Parathyroid adenoma (tissue), 2 donors: ENCODE measurements around the gene DPPA2.

Experiments used
- H2AFZ ChIP-seq: fragments of 300-600 bp; sonication (generic); one replicate; pipeline ENCODE4 v1.7.0; 2017; ENCODE audit warnings: antibody characterized with exemption, mild to moderate bottlenecking
- H3K27ac ChIP-seq: fragments of 300-600 bp; sonication (generic); one replicate; pipeline ENCODE4 v1.7.0; 2017
- H3K27me3 ChIP-seq: fragments of 300-600 bp; sonication (generic); one replicate; pipeline ENCODE4 v1.7.0; 2017; ENCODE audit warnings: low read length; ENCODE audit not compliant: control insufficient read depth, insufficient read depth
- H3K36me3 ChIP-seq: fragments of 300-600 bp; sonication (generic); one replicate; pipeline ENCODE4 v1.7.0; 2017; ENCODE audit warnings: low read length; ENCODE audit not compliant: control insufficient read depth, insufficient read depth
- H3K4me1 ChIP-seq: fragments of 300-600 bp; sonication (generic); one replicate; pipeline ENCODE4 v1.7.0; 2017; ENCODE audit warnings: control low read depth
- H3K4me2 ChIP-seq: fragments of 300-600 bp; sonication (generic); one replicate; pipeline ENCODE4 v1.7.0; 2017; ENCODE audit warnings: low read length
- H3K4me3 ChIP-seq: fragments of 300-600 bp; sonication (generic); one replicate; pipeline ENCODE4 v1.7.0; 2017; ENCODE audit warnings: low read depth, low read length
- H3K79me2 ChIP-seq: fragments of 300-600 bp; sonication (generic); one replicate; pipeline ENCODE4 v1.7.0; 2017; ENCODE audit warnings: control low read depth
- H3K9ac ChIP-seq: fragments of 300-600 bp; sonication (generic); one replicate; pipeline ENCODE4 v1.7.0; 2017; ENCODE audit warnings: mild to moderate bottlenecking
- H3K9me3 ChIP-seq: fragments of 300-600 bp; sonication (generic); one replicate; pipeline ENCODE4 v1.7.0; 2017; ENCODE audit warnings: low read length; ENCODE audit not compliant: control insufficient read depth
- TF ChIP-seq, protein P1 (sequence below): fragments of 300-600 bp; sonication (generic); IDR thresholded peaks from one replicate; pipeline ENCODE4 v1.7.0; 2017; ENCODE audit warnings: antibody characterized with exemption, mild to moderate bottlenecking
- donor health status: primary hyperparathyroidism.

Gene DPPA2

DNA sequence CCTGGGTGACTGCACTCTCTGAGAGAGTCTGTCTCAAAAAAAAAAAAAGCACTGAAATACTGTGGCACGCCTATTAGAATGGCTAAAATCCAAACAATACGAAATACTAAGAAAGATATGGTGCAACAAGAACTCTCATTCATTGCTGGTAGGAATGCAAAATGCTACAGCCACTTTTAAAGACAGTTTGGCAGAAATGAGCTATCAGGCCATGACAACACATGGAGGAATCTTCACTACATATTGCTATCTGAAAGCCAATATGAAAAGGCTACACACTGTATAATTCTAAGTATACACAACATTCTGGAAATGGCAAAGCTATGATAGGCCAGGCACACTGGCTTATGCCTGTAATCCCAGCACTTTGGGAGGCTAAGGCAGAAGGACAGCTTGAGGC, 18.8 kb downstream of the DPPA2 start:
- H3K27ac ChIP-seq: no peak overlapping the region
- no peak overlapping the region for H2AFZ ChIP-seq
- H3K36me3 ChIP-seq: no peaks in the 10 kb centered on the region
- H3K9ac ChIP-seq: no peak overlapping the region
- H3K9me3 ChIP-seq: no peaks in the 10 kb centered on the region
- H3K4me3 ChIP-seq: no peak overlapping the region
- H3K27me3 ChIP-seq: no peaks in the 10 kb centered on the region
- H3K79me2 ChIP-seq: no peaks in the 10 kb centered on the region
- H3K4me1 ChIP-seq: no peaks in the 10 kb centered on the region
- no peak overlapping the region for H3K4me2 ChIP-seq
- TF ChIP-seq, protein P1, sequence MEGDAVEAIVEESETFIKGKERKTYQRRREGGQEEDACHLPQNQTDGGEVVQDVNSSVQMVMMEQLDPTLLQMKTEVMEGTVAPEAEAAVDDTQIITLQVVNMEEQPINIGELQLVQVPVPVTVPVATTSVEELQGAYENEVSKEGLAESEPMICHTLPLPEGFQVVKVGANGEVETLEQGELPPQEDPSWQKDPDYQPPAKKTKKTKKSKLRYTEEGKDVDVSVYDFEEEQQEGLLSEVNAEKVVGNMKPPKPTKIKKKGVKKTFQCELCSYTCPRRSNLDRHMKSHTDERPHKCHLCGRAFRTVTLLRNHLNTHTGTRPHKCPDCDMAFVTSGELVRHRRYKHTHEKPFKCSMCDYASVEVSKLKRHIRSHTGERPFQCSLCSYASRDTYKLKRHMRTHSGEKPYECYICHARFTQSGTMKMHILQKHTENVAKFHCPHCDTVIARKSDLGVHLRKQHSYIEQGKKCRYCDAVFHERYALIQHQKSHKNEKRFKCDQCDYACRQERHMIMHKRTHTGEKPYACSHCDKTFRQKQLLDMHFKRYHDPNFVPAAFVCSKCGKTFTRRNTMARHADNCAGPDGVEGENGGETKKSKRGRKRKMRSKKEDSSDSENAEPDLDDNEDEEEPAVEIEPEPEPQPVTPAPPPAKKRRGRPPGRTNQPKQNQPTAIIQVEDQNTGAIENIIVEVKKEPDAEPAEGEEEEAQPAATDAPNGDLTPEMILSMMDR: no peak

DNA sequence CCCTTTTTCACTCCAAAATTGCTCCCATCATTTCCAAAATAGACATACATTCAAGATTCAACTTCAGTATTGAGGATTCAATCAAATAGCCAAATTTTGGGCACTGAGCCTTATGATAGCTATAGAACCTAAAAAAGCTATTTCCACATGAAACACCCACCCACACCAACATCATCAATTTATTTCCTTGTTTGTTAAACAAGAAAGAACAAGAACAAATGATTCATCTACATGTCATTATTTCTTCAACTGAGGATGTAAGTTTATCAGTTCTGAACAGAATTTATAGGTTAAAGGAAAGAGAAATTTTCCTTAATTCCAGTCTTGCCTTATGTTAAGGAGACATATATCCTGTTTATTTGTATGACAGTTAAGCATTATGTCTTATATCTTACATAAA, 32.2 kb downstream of the DPPA2 start:
- no peaks in the 10 kb centered on the region for H3K9me3 ChIP-seq
- no peaks in the 10 kb centered on the region for H3K79me2 ChIP-seq
- no peaks in the 10 kb centered on the region for H3K4me1 ChIP-seq
- H3K4me2 ChIP-seq: no peak overlapping the region
- no peak overlapping the region for H3K27ac ChIP-seq
- H3K9ac ChIP-seq: no peak overlapping the region
- no peaks in the 10 kb centered on the region for H3K36me3 ChIP-seq
- no peak overlapping the region for H2AFZ ChIP-seq
- no peak overlapping the region for H3K4me3 ChIP-seq
- TF ChIP-seq, protein P1: no peak
- H3K27me3 ChIP-seq: no peaks in the 10 kb centered on the region

DNA sequence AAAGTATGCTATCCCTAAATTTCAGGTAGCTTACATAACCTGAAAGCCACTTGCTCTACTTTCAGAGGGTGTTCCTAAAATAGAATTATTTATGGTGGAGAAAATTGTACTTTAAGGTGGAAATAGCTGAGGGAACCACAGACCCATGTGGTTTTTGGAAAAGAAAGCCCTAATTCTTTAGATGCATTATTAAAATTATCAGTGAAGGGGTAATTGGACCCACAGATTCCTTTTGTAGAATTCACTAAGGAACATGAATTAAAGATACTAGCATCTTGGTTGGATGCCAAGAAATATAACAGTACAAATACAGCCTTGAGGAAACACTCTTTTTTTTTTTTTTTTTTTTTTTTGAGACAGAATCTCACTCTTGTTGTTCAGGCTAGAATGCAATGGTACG, 37.8 kb downstream of the DPPA2 start:
- no peak overlapping the region for H3K9ac ChIP-seq
- H3K4me2 ChIP-seq: no peak overlapping the region
- H3K27ac ChIP-seq: no peak overlapping the region
- TF ChIP-seq, protein P1: no peak
- no peak overlapping the region for H3K4me3 ChIP-seq
- no peaks in the 10 kb centered on the region for H3K79me2 ChIP-seq
- H2AFZ ChIP-seq: no peak overlapping the region
- H3K4me1 ChIP-seq: no peaks in the 10 kb centered on the region
- no peaks in the 10 kb centered on the region for H3K27me3 ChIP-seq
- no peaks in the 10 kb centered on the region for H3K9me3 ChIP-seq
- no peaks in the 10 kb centered on the region for H3K36me3 ChIP-seq

DNA sequence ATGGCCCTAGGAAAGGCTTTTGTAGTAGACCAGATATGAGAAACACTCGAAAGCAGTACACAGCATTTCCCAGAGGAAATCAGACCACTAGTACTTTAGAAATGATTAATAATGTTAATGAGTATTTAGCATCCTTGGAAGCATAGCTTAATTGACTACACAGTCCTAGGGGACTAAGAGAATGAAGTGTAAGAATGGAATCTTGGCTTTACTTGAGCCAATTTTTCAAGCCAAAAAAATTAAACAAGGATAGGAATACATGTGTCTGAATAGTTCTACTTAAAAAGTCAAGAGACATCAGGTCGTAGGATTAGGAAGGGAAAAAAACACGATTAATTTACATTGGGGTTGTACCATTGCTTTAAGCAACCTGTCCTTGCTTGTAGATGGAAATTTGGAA, 38.2 kb downstream of the DPPA2 start:
- TF ChIP-seq, protein P1: no peak
- Histone ChIP-seq H3K4me2 (no peak overlapping the region), H3K27ac (no peak overlapping the region), H3K36me3 (no peaks in the 10 kb centered on the region), H3K79me2 (no peaks in the 10 kb centered on the region), H3K9me3 (no peaks in the 10 kb centered on the region), H3K4me3 (no peak overlapping the region), H3K4me1 (no peaks in the 10 kb centered on the region), H2AFZ (no peak overlapping the region), H3K27me3 (no peaks in the 10 kb centered on the region), H3K9ac (no peak overlapping the region)

DNA sequence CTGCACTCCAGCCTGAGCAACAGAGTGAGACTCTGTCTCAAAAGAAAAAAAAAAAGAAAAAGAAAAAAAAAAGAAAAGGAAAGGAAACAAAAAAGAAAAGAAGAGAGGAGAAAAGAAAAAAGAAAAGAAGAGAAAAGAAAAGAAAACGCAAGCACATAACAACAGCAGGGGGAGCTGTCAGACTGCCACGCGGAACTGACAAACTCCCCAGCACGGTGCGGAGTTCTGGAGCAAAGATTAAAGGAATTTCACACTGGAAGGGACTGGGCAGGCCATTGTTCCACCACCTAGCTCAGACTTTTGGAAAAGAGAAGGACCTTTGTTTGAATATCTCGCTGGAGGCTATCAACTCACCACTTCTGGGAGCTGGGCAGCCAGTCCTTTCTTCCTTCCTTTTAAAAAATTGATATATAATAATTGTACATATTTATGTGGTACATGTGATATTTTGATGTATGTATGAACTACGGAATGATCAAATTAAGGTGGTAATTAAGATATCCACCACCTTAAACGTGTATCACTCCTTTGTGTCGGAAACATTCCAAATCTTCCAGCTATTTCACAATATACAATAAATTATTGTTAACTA, 40.5 kb downstream of the DPPA2 start:
- TF ChIP-seq, protein P1: peak; percentile 8
- no peak overlapping the region for H3K4me3 ChIP-seq
- no peak overlapping the region for H3K9ac ChIP-seq
- H3K27me3 ChIP-seq: no peaks in the 10 kb centered on the region
- H3K9me3 ChIP-seq: no peaks in the 10 kb centered on the region
- no peaks in the 10 kb centered on the region for H3K4me1 ChIP-seq
- no peaks in the 10 kb centered on the region for H3K79me2 ChIP-seq
- H3K27ac ChIP-seq: no peak overlapping the region
- no peak overlapping the region for H2AFZ ChIP-seq
- no peaks in the 10 kb centered on the region for H3K36me3 ChIP-seq
- no peak overlapping the region for H3K4me2 ChIP-seq
